GM21360 (cell line): ENCODE results near the gene STX1B.

ENCODE experiments used
- ATAC-seq: cut with Tn5 transposase; IDR thresholded peaks from one replicate; pipeline ENCODE4 v1.9.1; 2021; ENCODE audit warnings: mild to moderate bottlenecking, moderate library complexity; ENCODE audit not compliant: unreplicated experiment

Gene STX1B

DNA sequence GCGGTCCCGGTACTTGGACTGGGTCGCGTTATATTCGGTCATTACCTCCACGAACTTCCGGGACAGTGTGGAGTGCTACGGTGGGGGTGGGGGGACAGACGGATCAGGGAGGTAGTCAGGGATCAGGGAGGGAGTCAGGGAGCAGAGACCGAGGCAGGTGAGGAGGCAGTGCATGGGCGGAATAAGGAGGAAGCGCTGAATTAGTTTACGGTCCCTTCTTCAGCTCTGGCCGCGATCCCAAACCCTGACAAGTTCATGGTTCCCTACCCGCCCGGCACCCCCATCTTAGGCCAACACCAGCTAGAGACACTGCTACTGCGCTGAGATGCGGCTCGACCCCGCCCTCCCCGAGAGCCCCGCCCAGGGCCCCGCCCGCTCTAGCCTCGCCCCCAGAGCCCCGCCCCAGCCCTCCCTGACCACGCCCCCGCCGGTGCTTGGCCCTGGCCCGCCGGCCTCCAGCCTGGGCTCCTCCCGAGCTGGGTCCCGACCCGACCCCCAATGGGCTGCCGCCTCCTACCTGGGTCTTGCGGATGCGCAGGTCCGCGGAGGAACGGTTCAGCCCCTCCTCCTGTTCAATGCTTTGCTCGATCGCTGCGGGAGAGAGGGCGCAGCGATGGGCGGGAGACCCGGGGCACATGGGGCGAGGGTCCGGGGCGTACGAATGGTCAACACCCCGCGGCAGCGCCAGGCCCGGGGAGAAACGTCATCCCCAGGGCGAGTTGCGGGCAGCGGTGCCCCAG lies 13.3 kb downstream of the STX1B start:
- peak; percentile 73 for ATAC-seq

- no peak for ATAC-seq
These were observed 14.0 kb downstream of the STX1B start for GRCh38 chr16:30996324-30996984.

GRCh38 chr16:30995927-30996323 lies 14.5 kb downstream of the STX1B start:
- no peak for ATAC-seq

DNA sequence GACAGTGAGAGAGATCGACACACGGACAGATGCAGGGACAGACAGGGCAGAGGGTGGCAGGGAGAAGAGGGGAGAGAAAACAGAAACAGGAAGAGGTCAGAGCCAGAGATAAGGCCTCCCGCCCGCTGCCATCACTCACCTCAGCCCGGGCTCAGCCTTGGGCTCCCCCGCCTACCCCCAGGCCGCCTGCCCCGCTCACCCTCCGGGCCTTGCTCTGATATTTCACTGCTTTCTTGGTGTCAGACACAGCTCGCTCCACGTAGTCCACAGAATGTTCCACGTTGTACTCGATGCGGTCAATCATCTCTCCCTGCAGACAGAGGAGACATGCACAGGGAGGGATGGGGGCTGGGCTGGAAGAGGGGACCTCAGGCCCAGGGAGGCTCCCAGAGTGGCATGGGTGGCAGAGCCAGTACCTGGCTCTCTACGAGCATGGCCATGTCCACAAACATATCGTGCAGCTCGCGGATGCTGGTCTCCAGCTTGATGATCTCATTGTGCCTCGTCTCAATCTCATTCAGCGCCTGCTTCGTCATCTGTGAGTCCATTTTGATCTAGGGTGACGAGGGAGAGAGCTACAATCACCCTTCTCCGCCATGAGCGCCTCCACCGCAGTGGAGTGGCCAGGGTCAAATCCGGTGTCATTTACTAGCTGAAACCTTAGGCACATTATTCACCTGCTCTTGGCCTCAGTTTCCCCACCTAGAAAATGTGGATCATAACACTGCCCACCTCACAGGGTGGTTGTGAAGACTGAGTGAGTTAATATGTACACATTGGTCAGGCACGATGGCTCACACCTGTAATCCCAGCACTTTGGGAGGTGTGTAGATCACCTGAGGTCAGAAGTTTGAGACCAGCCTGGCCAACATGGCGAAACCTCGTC lies 17.3 kb downstream of the STX1B start:
- no peak for ATAC-seq

- no peak for ATAC-seq
These were observed 18.1 kb downstream of the STX1B start for GRCh38 chr16:30992276-30992780.

DNA sequence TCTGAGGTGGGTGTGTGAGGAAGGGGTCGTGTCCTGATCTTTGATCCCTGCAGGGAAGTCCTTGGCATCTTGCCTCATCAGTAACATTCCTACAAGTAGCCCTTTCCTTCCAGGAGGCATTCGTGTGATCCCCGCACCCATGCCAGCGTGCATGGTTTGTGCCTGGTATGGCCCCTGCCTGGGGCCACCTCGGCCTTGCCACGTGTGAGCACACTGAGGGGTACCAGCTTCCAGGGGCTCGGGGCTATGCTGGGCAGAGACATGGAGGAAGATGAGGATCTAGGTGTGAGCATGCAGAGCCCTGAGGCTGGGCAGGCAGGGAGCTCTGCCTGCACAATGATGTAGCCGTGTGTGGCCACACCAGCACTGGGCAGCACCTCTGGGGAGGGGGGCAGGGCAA lies 19.4 kb downstream of the STX1B start:
- no peak for ATAC-seq

DNA sequence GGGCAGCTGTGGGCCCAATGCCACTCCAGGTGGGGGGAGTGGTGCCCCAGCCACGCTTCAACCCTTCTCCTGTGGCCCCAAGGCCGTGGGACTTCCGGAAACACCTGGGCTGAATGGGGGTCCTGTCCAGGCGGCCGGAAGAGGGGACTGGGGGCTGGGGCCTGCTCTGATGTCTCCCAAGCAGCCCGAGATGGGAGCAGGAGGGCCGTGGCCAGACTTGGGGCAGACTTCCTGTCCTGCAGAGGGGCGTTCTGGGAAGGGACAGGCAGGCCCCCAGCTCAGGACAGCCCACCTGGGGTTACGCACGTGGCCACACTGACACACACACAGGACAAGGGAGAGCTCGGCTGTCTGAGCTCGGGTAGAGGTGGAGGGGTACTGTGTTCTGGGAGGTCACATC lies 20.3 kb downstream of the STX1B start:
- no peak for ATAC-seq

GRCh38 chr16:30989469-30990047 lies 20.9 kb downstream of the STX1B start:
- no peak for ATAC-seq

DNA sequence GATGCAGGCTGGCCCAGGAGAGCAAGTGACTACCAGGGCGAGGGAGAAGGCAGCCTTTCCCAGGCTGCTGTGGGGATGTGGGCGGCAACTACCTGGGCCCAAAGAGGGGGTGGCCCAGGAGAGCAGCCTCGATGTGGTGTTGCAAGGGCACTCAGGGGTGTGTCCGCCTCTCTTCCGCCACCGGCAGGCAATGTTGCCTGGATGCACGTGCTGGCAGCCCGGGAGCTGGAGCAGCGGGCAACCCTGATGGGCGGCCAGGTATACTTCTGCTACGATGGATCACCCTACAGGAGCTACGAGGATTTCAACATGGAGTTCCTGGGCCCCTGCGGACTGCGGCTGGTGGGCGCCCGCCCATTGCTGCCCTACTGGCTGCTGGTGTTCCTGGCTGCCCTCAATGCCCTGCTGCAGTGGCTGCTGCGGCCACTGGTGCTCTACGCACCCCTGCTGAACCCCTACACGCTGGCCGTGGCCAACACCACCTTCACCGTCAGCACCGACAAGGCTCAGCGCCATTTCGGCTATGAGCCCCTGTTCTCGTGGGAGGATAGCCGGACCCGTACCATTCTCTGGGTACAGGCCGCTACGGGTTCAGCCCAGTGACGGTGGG lies 22.8 kb downstream of the STX1B start:
- no peak for ATAC-seq

DNA sequence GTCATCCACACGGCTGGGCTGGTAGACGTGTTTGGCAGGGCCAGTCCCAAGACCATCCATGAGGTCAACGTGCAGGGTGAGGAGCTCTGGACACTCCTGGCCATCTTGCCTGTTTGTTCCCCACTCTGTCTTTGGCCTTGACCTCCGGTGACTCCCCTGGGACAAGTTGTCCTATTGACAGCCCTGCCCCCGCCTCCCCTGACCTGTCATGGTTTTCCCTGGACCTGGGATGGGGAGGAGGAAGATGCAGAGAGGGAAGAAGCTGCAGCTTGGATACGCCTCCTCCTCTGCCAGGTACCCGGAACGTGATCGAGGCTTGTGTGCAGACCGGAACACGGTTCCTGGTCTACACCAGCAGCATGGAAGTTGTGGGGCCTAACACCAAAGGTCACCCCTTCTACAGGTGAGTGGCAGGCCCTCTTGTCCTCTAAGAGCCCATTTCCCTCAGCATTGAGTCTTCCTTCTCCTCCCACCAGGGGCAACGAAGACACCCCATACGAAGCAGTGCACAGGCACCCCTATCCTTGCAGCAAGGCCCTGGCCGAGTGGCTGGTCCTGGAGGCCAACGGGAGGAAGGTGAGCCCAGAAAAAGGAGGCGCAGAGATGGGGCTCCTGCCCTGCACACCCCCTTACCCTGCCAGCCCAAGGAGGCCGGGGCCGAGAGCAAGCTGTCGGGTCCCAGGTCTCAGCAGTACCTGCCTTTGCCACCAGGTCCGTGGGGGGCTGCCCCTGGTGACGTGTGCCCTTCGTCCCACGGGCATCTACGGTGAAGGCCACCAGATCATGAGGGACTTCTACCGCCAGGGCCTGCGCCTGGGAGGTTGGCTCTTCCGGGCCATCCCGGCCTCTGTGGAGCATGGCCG lies 24.1 kb downstream of the STX1B start:
- no peak for ATAC-seq

DNA sequence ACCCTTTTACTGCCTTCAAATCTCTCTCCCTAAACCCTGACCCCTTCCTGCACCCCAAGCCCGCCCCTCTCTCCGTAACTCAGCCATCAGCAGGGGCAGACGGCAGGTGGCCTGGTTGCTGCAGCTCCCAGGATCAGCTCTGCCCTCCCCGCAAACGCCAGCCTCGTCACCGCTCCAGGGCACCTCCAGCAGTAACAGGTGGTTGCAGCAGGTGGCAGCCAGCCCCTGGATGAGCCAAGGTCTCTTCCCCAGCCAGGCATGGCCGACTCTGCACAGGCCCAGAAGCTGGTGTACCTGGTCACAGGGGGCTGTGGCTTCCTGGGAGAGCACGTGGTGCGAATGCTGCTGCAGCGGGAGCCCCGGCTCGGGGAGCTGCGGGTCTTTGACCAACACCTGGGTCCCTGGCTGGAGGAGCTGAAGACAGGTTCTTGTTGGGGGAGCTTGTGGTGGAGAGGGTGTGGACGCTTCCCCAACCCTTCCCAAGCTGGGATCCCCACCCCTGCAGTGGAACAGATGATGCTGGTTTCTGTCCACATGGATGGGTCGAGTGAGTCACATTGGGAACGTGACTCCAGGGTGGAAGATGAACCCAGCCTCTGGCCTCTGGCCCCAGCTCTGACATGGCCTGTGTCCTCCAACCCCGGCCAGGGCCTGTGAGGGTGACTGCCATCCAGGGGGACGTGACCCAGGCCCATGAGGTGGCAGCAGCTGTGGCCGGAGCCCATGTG lies 24.9 kb downstream of the STX1B start:
- ATAC-seq: no peak

GRCh38 chr16:30984669-30985400 lies 25.6 kb downstream of the STX1B start, which contains the start of gene HSD3B7:
Gene HSD3B7, plus strand, starts transcription at chr16:30985207. Its CDS starts 452 bp downstream, at chr16:30985659.
- ATAC-seq: peak; percentile 50

GRCh38 chr16:30983898-30984610 lies 26.4 kb downstream of the STX1B start:
- no peak for ATAC-seq

DNA sequence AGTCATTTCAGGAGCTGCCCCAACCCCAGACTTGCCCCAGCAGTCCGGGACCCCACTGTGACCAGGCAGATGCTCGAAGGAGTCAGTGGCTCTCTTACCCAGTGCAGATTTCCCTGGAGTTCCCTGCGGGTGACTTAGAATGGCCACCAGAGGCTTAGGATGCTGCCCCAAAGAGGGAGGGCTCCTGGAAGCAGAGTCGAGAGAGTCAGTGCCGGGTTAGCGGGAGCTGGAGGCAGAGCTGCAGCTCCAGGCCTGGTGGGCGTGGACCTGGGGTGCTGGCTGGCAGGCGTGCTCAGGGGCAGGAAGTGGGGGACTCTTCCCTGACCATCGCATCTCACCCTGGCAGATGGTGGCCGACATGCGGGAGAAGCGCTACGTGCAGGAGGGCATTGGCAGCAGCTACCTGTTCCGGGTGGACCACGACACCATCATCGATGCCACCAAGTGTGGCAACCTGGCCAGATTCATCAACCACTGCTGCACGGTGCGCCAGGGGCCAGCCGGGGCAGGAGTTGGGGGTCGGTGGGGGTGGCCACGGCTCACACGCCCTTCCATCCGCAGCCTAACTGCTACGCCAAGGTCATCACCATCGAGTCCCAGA lies 27.0 kb downstream of the STX1B start:
- no peak for ATAC-seq

DNA sequence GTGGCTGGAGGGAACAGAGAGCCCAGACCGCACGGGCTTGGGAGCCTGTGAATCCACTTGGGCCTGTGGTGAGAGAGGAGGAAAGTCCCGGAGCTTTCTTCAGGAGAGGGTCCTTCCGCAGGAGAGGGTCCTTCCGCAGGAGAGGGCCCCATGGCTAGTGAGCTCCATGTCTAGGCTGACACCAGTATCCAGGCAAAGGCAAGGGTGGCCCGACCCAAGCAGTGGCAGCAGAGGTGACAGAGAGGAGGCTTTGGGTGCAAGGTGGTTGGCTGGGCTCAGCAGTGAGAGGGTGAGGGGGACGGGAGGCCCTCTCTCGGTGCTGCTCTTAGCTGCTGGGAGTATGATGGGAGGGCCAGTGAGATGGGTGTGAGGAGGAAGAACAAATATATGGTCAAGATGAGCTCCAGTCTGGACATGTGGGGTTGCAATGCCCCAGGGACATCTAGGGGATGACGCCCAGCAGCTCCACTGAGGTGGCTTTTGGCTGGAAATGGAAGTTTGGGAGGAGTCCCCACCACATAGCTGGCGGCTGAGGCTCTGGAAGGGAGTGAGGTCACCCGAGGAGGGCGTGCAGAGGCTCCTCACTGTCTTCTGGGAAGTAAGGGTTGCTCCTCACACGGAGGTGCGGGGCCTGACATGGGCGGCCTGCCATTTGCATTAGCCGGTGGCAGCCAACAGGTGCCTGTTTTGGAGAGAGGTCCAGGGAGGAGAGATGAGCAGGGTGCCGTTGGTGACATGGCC lies 27.7 kb downstream of the STX1B start:
- ATAC-seq: no peak

DNA sequence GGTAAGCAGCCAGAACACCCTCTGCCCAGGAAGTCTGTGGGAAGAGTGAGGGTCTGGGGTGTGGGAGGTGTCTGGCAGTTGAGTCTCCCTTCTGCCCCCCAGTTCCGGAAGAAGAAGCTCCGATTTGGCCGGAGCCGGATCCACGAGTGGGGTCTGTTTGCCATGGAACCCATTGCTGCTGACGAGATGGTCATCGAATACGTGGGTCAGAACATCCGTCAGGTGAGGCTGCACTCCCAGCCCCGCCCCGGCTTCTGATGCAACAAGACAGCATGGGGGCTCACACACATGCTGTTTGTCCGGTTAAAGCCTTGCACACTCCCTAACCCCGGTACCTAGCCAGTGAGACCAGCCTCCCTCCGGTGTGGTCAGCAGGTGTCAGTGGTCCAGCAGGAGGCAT lies 29.5 kb downstream of the STX1B start:
- ATAC-seq: no peak

DNA sequence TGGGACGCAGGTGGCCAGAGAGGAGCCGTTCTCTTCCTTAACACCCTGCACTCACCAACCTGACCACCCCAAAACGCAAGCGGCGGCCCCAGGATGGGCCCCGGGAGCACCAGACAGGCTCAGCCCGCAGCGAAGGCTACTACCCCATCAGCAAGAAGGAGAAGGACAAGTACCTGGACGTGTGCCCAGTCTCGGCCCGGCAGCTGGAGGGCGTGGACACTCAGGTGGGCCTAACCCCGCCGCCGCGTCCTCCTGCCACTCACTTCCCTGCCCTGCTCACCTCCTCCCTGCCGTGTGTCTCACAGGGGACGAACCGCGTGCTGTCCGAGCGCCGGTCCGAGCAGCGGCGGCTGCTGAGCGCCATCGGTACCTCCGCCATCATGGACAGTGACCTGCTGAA lies 30.0 kb downstream of the STX1B start:
- ATAC-seq: no peak
